Trophoblast cell (in vitro differentiated cells and primary cell): ENCODE data around the gene ZFP57.
"Not testable (repeated sequence)": the region's sequence is repeated elsewhere in the genome, so short reads cannot be mapped to it uniquely, and the experiment has no call there.

Experiments
- DNase-seq, 2 donors: peaks; one replicate each; pipeline ENCODE4 v3.0.0-alpha.2; 2016
- H2AFZ ChIP-seq: 2 replicates; pipeline ENCODE4 v1.6.1; 2013; ENCODE audit warnings: low read length, moderate library complexity, mild to moderate bottlenecking; ENCODE audit not compliant: insufficient read depth, poor library complexity
- H2AK5ac ChIP-seq: 2 replicates; pipeline ENCODE4 v1.6.1; 2013; ENCODE audit warnings: mild to moderate bottlenecking, low read length
- H2BK120ac ChIP-seq: 2 replicates; pipeline ENCODE4 v1.6.1; 2013; ENCODE audit warnings: low read length, mild to moderate bottlenecking, moderate library complexity; ENCODE audit not compliant: insufficient read depth, poor library complexity
- H2BK12ac ChIP-seq: 2 replicates; pipeline ENCODE4 v1.6.1; 2013; ENCODE audit warnings: mild to moderate bottlenecking, low read length, moderate library complexity
- H2BK5ac ChIP-seq: 2 replicates; pipeline ENCODE4 v1.6.1; 2013; ENCODE audit warnings: low read length, low read depth, moderate library complexity, mild to moderate bottlenecking; ENCODE audit not compliant: poor library complexity
- H3K14ac ChIP-seq: 2 replicates; pipeline ENCODE4 v1.6.1; 2013; ENCODE audit warnings: mild to moderate bottlenecking, low read length
- H3K18ac ChIP-seq: 2 replicates; pipeline ENCODE4 v1.6.1; 2013; ENCODE audit warnings: mild to moderate bottlenecking, low read length
- H3K23ac ChIP-seq: 2 replicates; pipeline ENCODE4 v1.6.1; 2013; ENCODE audit warnings: low read length
- H3K27ac ChIP-seq: 2 replicates; pipeline ENCODE4 v1.5.1; 2013; ENCODE audit warnings: low read depth, mild to moderate bottlenecking, inconsistent platforms, low read length, moderate library complexity
- H3K27me3 ChIP-seq: 2 replicates; pipeline ENCODE4 v1.6.1; 2013; ENCODE audit warnings: inconsistent platforms, mild to moderate bottlenecking, low read length, moderate library complexity; ENCODE audit not compliant: insufficient read depth
- H3K36me3 ChIP-seq, 2 experiments: 1 replicate in 1 of 2; 2 replicates in 1 of 2; pipeline ENCODE4 v1.6.1; 2013; ENCODE audit warnings: low read length in 2 of 2, mild to moderate bottlenecking in 2 of 2, moderate library complexity in 1 of 2; ENCODE audit not compliant: insufficient read depth in 2 of 2, control insufficient read depth in 1 of 2
- H3K4ac ChIP-seq: 2 replicates; pipeline ENCODE4 v1.6.1; 2013; ENCODE audit warnings: low read depth, mild to moderate bottlenecking, low read length, moderate library complexity
- H3K4me1 ChIP-seq, 2 experiments: 1 replicate in 1 of 2; 2 replicates in 1 of 2; pipeline ENCODE4 v1.6.1; 2013; ENCODE audit warnings: low read length in 2 of 2, mild to moderate bottlenecking in 2 of 2, moderate library complexity in 1 of 2; ENCODE audit not compliant: insufficient read depth in 2 of 2, control insufficient read depth in 1 of 2
- H3K4me2 ChIP-seq: 2 replicates; pipeline ENCODE4 v1.6.1; 2013; ENCODE audit warnings: inconsistent platforms, mild to moderate bottlenecking, low read length, moderate library complexity
- H3K4me3 ChIP-seq: 2 replicates; pipeline ENCODE4 v1.5.1; 2013; ENCODE audit warnings: mild to moderate bottlenecking, low read depth, low read length, inconsistent platforms
- H3K79me1 ChIP-seq: one replicate; pipeline ENCODE4 v1.6.1; 2013; ENCODE audit warnings: low read length
- H3K79me2 ChIP-seq: 2 replicates; pipeline ENCODE4 v1.6.1; 2013; ENCODE audit warnings: low read length, mild to moderate bottlenecking; ENCODE audit not compliant: control insufficient read depth, insufficient read depth, poor library complexity
- H3K9ac ChIP-seq: 2 replicates; pipeline ENCODE4 v1.6.1; 2013; ENCODE audit warnings: mild to moderate bottlenecking, low read length
- H3K9me3 ChIP-seq: 2 replicates; pipeline ENCODE4 v1.6.1; 2013; ENCODE audit warnings: low read depth, mild to moderate bottlenecking, control low read depth, inconsistent platforms, low read length; ENCODE audit not compliant: insufficient read depth
- H4K12ac ChIP-seq: 2 replicates; pipeline ENCODE4 v1.6.1; 2013; ENCODE audit warnings: low read depth, mild to moderate bottlenecking, low read length, moderate library complexity
- H4K8ac ChIP-seq: 2 replicates; pipeline ENCODE4 v1.6.1; 2013; ENCODE audit warnings: low read depth, mild to moderate bottlenecking, low read length, moderate library complexity
- H4K91ac ChIP-seq: one replicate; pipeline ENCODE4 v1.6.1; 2013; ENCODE audit warnings: low read depth, mild to moderate bottlenecking, low read length, moderate library complexity
- WGBS: extraction: QIAGEN DNeasy Blood & Tissue Kit; methylation state at CpG from one replicate; pipeline ENCODE4 v1.1.7; 2013; ENCODE audit warnings: missing lambda C conversion rate; ENCODE audit not compliant: insufficient read length, insufficient coverage; ENCODE audit errors: extremely low coverage; 5-methylcytosine and 5-hydroxymethylcytosine counted together

ZFP57 gene

DNA sequence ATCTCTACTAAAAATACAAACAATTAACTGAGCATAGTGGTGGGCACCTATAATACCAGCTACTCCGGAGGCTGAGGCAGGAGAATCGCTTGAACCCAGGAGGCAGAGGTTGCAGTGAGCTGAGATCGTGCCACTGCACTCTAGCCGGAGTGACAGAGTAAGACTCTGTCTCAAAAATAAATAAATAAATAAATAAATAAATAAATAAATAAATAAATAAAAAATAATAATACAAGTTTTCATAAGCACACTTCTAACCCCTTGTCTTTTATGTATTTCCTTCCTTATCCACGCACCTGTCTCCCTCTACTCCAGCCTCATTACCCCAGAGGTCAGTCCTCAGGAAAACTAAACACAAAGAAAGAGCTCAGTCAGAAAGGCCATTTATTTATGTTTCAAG lies 8.8 kb downstream of the ZFP57 start:
- H3K18ac ChIP-seq, H3K9ac ChIP-seq, H2AFZ ChIP-seq, DNase-seq, H3K9me3 ChIP-seq, H2BK5ac ChIP-seq, H3K4me2 ChIP-seq, H3K79me2 ChIP-seq, H2AK5ac ChIP-seq, H2BK120ac ChIP-seq, H4K91ac ChIP-seq, H3K27me3 ChIP-seq, H3K4ac ChIP-seq, H3K4me1 ChIP-seq, H3K4me3 ChIP-seq, H3K23ac ChIP-seq, H3K36me3 ChIP-seq, H3K27ac ChIP-seq, H2BK12ac ChIP-seq, H3K14ac ChIP-seq, H3K79me1 ChIP-seq, H4K12ac ChIP-seq, H4K8ac ChIP-seq: not testable (repeated sequence)
- WGBS = no CpG with 5 or more reads among the region's 5 CpGs

DNA sequence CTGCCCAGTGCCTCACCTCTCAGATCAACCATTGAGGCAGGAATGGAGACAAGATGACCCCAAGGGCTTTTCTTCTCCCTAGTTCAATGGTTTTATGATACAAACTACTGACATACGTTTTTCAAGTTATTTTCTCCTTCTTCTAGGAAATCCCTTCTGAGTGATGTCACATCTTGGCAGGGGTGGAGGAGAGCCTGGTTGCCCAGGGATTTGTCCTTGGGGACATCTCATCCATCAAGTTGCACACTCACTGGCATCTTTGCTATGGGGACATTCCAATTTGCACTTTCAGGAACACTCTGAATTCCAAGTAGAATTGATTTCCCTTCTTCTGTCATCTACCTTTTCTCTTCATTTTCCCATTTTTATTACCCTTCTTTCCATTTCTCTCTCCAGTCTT lies 9.9 kb downstream of the ZFP57 start:
- Histone ChIP-seq H3K4me1 (peaks cover 3 to 10% of the 10 kb centered on the region in 2 experiments), H3K18ac (no peak overlapping the region), H3K79me2 (no peaks in the 10 kb centered on the region), H3K4ac (no peak overlapping the region), H4K8ac (no peak overlapping the region), H2AK5ac (no peak overlapping the region), H2AFZ (no peak overlapping the region), H2BK12ac (no peak overlapping the region), H3K23ac (no peak overlapping the region), H4K91ac (no peak overlapping the region), H2BK120ac (no peak overlapping the region), H3K27me3 (no peaks in the 10 kb centered on the region), H3K9me3 (no peaks in the 10 kb centered on the region), H3K27ac (no peak overlapping the region), H3K79me1 (no peaks in the 10 kb centered on the region), H3K9ac (no peak overlapping the region), H4K12ac (no peak overlapping the region), H3K4me2 (no peak overlapping the region), H2BK5ac (no peak overlapping the region), H3K14ac (no peak overlapping the region), H3K4me3 (no peak overlapping the region), H3K36me3 (no peaks in the 10 kb centered on the region)
- WGBS = no CpG with 5 or more reads among the region's 1 CpG
- DNase-seq = no peak

DNA sequence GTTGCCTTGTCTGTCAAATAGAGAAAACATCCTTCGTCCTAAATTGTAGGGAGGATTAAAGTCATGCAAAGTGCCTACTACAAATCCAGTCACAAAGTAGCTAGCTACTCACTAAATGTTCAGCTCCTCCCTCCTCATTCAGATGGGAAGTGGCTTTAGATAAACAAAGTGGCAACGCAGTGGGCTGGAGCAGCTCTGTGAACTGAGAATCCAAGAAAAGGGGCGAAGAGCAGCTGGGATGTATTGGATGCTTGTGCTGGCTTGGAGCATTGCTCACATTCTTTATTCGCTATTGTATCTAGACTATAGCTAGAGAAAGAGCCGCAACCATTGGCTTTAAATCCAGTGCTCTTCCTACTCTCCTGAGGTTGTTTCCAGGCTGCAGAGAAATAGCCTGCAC lies 13.8 kb downstream of the ZFP57 start:
- no peak overlapping the region for H3K23ac ChIP-seq
- WGBS = no CpG with 5 or more reads among the region's 5 CpGs
- H2BK12ac ChIP-seq = peak overlapping the region; percentile 63
- no peaks in the 10 kb centered on the region for H3K36me3 ChIP-seq
- H2BK120ac ChIP-seq = no peak overlapping the region
- peaks cover 4% of the 10 kb centered on the region for H3K79me1 ChIP-seq
- H3K79me2 ChIP-seq = peaks cover 2% of the 10 kb centered on the region
- H3K4me1 ChIP-seq = peaks cover 6 to 16% of the 10 kb centered on the region in 2 experiments
- H3K4me2 ChIP-seq = no peak overlapping the region
- H2AFZ ChIP-seq = no peak overlapping the region
- no peak overlapping the region for H3K18ac ChIP-seq
- H2BK5ac ChIP-seq = no peak overlapping the region
- DNase-seq = no peak
- H4K12ac ChIP-seq = no peak overlapping the region
- H3K4me3 ChIP-seq = no peak overlapping the region
- H3K9ac ChIP-seq = no peak overlapping the region
- H2AK5ac ChIP-seq = no peak overlapping the region
- no peaks in the 10 kb centered on the region for H3K27me3 ChIP-seq
- H3K27ac ChIP-seq = no peak overlapping the region
- no peak overlapping the region for H3K4ac ChIP-seq
- H4K91ac ChIP-seq = no peak overlapping the region
- H3K14ac ChIP-seq = no peak overlapping the region
- H4K8ac ChIP-seq = no peak overlapping the region
- H3K9me3 ChIP-seq = no peaks in the 10 kb centered on the region

DNA sequence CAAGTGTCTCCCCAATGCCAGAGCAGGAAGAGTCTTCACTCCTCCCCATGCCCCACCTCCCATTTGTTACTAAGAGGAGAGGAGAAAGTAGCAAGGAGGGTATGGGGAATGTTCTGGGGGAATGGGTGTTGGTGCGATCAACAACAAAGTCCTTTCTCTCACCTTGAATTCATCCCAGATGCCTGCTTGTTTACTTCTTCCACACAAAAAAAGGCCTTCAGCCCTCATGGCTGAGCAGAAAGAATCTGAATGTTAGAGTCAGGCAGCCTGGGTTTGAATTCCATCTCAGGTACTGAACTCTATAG lies 14.2 kb downstream of the ZFP57 start:
- no peak overlapping the region for H3K4me3 ChIP-seq
- H3K79me1 ChIP-seq = peaks cover 4% of the 10 kb centered on the region
- no peak for DNase-seq
- H3K4ac ChIP-seq = no peak overlapping the region
- no peak overlapping the region for H3K27ac ChIP-seq
- no CpG with 5 or more reads among the region's 1 CpG for WGBS
- no peaks in the 10 kb centered on the region for H3K9me3 ChIP-seq
- H3K14ac ChIP-seq = no peak overlapping the region
- no peak overlapping the region for H4K12ac ChIP-seq
- no peak overlapping the region for H2BK5ac ChIP-seq
- H3K4me2 ChIP-seq = no peak overlapping the region
- no peak overlapping the region for H2AFZ ChIP-seq
- no peaks in the 10 kb centered on the region for H3K27me3 ChIP-seq
- H3K18ac ChIP-seq = no peak overlapping the region
- peaks cover 6 to 18% of the 10 kb centered on the region in 2 experiments for H3K4me1 ChIP-seq
- peaks cover 2% of the 10 kb centered on the region for H3K79me2 ChIP-seq
- no peak overlapping the region for H4K8ac ChIP-seq
- peak overlapping the region; percentile 35 for H2BK120ac ChIP-seq
- no peak overlapping the region for H4K91ac ChIP-seq
- no peak overlapping the region for H3K23ac ChIP-seq
- peak overlapping the region; percentile 11 for H2BK12ac ChIP-seq
- H3K36me3 ChIP-seq = no peaks in the 10 kb centered on the region
- no peak overlapping the region for H2AK5ac ChIP-seq
- H3K9ac ChIP-seq = no peak overlapping the region
